Measurements from ENCODE around the gene MYO15B.

MYO15B gene

DNA sequence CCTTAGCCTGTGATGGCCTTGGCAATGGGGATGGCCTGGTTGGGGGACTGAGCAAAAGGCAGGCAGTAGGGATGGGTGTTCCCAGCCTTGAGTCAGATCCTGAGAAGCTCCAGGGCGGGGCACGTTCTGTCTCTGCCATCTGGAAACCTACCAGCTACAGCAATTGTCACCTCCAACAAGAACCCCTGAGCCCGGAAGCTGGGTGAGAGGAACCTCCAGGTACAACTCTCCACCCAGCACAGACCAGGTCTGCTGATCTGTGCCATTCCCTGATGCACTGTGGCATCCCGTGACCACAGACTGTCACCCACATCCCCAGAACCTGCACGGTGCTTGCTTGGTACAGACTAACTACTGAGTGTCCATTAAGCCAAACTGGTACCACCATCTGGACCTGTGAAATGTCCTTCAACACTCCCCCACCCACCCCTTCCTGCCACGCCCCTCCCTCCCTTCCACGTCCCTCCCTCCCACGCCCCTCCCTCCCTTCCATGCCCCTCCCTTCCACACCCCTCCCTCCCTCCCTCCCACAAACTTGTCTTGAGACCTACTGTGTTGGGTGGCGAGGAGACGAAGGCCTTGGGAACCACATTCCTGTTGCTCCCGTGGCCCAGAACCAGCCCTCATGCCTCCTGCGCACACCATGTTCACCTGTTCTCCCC lies 16.6 kb downstream of the MYO15B start:
- no peak for DNase-seq

- DNase-seq, result no peak
These were observed 18.2 kb downstream of the MYO15B start for GRCh38 chr17:75605790-75606189.

DNA sequence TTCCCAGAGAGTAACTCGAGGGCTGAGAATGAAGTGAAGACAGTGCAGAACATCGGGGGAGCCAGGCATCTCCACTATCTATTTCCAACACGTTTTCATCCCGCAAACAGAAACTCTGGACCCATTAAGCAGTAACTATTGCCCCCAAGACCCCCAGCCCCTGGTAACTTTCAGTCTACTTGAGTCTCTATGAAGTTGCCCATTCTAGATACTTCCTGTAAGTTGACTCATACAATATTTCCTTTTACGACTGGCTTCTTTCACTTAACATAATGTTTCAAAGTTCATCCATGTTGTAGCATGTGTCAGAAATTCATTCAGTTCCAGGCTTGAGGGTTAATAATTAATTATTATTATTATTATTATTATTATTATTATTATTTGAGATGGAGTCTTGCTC lies 19.5 kb downstream of the MYO15B start:
- no peak for DNase-seq

- no peak for DNase-seq
These were observed 22.7 kb downstream of the MYO15B start for GRCh38 chr17:75610103-75610984.

GRCh38 chr17:75611851-75612429 lies 24.3 kb downstream of the MYO15B start:
- DNase-seq, result no peak

DNA sequence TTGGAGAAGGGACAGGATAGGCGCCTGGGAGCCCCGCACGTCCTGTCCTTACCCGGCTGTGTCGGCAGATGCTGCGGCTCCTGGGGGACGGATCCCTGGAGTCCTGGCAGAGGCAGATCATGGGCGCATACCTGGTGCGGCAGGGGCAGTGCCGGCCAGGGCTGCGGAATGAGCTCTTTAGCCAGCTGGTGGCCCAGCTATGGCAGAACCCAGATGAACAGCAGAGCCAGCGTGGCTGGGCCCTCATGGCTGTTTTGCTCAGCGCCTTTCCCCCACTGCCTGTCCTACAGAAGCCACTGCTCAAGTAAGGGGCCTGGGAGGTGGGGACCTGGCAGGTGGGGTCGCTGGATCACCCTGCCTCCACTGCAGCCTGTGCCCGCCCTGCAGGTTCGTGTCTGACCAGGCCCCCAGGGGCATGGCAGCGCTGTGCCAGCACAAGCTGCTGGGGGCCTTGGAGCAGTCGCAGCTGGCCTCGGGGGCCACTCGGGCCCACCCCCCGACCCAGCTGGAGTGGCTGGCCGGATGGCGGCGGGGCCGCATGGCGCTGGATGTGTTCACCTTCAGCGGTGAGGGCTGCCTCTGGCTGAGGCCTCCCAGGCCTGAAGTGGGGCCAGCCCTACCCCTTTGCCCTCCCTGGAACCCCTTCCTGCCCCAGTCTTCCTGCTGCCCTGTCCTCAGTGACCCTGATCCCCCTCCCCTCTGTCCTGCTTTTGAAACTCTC lies 25.5 kb downstream of the MYO15B start:
- DNase-seq, result no peak

- DNase-seq, result no peak
These were observed 26.4 kb downstream of the MYO15B start for GRCh38 chr17:75614006-75614405.

- DNase-seq, result no peak
These were observed 27.1 kb downstream of the MYO15B start for GRCh38 chr17:75614556-75615270.

GRCh38 chr17:75615301-75615700 lies 27.7 kb downstream of the MYO15B start:
- DNase-seq, result no peak

DNA sequence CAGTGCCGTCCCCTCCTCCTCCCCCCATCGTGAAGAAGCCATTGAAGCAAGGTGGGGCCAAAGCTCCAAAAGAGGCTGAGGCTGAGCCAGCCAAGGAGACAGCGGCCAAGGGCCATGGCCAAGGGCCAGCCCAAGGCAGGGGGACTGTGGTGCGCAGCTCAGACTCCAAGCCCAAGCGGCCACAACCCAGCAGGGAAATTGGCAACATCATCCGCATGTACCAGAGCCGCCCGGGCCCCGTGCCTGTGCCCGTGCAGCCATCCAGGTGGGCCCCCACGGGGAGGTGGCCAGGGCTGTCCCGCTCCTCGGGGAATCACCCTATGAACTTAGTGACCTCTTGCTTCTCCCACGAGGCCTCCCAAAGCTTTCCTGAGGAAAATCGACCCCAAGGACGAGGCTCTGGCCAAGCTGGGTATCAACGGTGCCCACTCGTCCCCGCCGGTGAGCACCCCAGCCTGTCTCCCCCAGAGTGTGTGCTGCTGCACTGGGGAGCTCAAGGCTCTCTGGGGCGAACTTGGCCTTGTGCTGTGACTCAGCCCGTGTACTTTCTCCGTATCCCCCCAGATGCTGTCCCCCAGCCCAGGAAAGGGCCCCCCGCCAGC lies 29.0 kb downstream of the MYO15B start:
- DNase-seq, result no peak

DNA sequence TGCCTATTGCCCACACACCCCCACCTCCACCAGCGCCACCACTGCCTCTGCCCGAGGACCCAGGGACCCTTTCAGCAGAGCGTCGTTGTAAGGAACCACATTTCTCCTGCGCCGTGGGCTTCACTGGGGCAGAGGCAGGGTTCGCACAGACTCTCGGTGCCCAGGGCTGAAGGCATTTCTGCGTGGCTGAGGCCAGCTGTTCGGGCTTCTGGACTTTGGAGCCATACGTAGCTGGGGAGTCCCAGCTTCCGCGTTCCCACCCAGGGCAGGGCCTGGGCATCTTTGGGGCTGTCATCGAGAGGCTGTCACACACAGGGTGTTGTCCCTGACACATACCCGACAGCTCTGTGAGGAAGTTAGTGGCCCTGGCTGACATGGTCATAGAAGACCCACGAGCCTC lies 29.6 kb downstream of the MYO15B start:
- DNase-seq, result no peak

DNA sequence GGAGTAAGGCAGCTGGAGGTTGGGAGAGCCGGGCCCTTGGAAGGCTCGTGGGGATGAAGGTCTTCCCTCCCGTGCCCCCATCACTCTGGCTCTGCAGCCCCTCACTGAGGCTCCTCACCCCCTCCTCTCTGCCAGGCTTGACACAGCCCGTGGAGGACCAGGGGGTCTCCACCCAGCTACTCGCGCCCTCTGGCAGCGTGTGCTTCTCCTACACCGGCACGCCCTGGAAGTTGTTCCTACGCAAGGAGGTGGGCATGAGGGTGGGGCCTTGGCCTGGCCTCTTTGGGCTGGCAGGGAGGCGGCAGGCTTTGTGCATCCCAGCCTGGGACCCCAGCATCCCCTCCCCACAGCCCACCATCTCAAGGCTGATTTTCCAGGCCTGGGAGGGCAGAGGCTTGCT lies 30.1 kb downstream of the MYO15B start:
- no peak for DNase-seq

DNA sequence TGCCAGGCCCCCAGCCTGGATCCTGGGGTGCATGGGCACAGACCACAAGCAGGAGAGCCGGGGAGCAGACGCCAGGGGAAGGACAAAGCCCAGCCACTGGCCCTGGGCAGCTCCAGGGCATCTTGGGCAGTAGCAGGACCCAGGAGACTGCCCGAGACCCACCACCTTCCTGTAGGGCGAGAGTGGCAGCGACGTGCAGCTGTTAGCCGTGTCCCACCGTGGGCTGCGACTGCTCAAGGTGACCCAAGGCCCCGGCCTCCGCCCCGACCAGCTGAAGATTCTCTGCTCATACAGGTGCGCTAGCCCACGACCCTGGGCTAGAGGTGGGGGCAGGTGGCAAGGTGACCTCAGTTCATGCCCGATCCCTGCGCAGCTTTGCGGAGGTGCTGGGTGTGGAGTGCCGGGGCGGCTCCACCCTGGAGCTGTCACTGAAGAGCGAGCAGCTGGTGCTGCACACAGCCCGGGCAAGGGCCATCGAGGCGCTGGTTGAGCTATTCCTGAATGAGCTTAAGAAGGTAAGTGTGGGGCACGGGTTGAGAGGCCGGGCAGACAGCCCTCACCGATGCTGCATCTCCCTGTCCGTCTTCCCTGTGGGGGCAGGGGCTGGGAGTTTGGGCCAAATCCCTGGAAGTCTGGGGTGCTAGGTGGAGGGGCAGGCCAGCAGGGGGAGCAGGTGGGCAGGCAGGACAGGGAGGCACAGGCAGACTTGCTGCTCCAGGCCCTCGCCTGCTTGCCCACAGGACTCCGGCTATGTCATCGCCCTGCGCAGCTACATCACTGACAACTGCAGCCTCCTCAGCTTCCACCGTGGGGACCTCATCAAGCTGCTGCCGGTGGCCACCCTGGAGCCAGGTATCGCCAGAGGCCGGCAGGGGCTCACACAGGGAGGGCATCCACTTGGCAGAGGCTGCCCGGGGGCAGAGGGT lies 32.2 kb downstream of the MYO15B start:
- peak in 1 of 2 donors; percentile 14 for DNase-seq

DNA sequence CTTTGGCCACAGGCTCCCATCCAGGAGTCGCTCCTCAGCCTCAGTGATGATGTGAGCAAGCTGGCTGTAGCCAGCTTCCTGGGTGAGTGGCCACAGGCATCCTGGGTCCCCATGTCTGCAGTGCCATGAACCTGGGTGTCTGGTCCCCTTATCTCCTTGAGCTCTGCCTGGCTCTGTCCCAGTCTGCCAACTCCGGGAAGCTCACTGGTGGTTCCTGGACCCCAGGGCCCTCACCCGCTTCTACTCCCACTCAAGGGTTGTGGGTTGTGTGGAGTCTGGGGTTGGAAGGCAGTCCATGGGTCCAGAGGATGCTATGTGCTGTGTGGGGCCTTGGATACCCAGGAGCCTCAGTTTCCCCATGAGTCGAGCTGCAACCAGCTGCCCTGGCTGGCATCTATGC lies 33.9 kb downstream of the MYO15B start:
- DNase-seq, result no peak

DNA sequence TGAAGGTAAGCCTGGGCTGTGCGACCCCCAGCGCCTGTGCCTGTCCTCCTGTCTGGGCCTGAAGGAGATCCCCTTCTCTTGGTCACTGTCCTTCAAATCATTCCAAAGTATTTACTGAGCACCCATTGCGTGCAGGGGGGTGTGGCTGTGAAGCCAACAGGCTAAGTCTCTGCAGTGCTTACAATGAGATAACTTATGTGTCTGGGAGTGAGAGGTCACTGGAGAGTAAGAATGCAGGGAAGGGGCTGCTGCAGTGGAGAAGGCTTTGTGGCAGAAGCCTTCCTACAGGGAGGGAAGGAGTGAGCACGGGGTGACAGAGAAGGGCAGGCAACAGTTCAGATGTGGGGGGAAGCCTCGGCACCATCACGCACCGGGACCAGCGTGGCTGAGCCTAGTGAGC lies 34.5 kb downstream of the MYO15B start:
- DNase-seq, result no peak

- DNase-seq, result no peak
These were observed 35.2 kb downstream of the MYO15B start for GRCh38 chr17:75622771-75623273.

DNA sequence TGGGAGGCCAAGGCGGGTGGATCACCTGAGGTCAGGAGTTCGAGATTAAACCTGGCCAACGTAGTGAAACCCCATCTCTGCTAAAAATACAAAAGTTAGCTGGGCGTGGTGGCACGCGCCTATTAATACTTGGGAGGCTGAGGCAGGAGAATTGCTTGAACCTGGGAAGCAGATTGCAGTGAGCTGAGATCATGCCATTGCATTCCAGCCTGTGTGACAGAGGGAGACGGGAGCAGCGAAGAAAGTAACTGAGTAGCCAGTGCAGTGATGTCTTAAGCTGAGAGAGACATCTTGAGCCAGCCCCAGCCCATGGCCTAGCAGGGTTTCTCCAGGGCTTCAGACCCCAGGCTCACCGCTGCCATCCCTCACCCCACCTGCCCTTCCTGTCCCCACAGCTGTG lies 35.8 kb downstream of the MYO15B start:
- DNase-seq, result no peak

DNA sequence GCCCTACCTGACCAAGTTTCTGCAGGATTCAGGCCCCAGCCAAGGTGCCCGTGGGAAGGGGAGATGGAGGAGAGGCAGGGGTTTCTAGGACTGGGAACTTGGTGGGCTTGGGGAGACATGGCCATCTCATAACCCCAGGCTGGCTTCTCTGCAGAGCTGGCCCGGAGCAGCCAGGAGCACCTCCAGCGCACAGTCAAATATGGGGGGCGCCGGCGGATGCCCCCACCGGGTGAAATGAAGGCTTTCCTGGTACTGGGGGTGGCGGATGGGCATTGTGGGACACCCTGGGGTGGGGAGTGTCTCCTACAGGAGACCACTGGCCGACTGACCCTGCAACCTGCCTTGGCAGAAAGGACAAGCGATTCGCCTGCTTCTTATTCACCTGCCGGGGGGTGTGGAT lies 36.4 kb downstream of the MYO15B start:
- DNase-seq, result no peak

DNA sequence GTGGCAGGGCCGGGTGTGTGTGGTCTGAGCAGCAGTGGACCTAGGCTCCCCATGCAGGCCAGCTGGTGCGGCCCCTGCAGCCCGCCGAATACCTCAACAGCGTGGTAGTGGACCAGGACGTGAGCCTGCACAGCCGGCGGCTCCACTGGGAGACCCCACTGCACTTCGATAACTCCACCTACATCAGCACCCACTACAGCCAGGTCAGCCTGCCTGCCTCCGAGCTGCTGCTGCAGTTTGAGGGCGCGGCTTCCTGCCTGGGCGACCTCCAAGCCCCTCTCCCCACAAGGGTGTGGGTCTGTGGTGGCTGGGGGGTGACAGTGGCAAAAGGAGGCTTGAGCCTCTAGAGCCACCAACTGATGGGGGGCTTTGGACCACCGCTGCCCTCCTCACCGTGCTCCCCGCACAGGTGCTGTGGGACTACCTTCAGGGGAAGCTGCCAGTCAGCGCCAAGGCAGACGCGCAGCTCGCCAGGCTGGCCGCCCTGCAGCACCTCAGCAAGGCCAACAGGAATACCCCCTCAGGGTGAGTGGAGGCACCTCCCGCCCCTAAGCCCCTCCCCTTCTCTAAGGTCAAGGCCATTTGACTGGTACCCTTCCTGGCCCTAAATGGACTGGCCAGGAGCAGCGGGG lies 37.2 kb downstream of the MYO15B start:
- no peak for DNase-seq

DNA sequence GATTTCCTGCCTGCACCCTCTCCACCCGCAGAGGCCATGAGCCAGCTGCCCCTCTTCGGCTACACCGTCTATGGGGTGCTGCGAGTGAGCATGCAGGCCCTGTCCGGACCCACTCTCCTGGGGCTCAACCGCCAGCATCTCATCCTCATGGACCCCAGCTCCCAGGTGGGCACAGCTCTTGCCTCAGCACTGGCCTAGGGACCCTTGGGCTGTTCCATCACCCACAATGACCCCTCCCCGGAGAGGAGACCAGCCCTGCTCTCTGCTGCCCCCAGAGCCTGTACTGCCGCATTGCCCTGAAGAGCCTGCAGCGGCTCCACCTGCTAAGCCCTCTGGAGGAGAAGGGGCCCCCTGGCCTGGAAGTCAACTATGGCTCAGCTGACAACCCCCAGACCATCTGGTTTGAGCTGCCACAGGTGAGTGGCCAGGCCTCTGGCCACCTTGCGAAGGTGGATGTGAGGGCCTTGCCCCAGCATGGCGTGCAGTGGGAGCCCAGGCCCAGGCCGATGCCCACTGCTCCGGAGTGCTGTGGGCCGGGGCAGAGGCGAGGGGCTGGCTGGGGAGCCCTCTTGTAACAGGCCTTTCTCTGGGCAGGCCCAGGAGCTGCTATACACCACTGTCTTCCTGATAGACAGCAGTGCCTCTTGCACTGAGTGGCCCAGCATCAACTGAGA lies 38.4 kb downstream of the MYO15B start:
- no peak for DNase-seq

Measured in hippocampal formation (tissue), 2 donors.